GM19467 (cell line): ENCODE data around the gene OR4C13.
"Not testable (repeated sequence)": the region's sequence is repeated elsewhere in the genome, so short reads cannot be mapped to it uniquely, and the experiment has no call there.

Source experiments
- ATAC-seq: cut with Tn5 transposase; IDR thresholded peaks from one replicate; pipeline ENCODE4 v1.9.1; 2021; ENCODE audit warnings: mild to moderate bottlenecking, moderate library complexity; ENCODE audit not compliant: unreplicated experiment

OR4C13 gene

DNA sequence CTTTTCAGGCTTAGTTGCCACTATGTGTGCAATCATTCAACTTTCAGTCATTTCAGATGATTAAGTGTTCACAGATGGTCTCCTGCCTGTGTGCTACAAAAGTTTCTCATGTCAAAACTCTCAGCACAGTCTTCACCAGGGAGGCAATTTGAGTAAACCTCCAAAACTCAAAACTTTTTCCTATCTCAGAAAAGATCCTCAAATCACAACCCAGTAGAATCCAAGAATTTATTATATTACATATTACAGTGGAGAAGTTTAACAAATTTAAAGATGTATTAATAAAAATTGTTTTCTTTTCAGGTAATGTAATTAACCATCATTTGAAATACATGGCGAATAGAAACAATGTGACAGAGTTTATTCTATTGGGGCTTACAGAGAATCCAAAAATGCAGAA is at the start of gene OR4C13:
OR4C13 (plus strand) TSS at position 301 of the 400 bp plus-strand sequence; CDS start at position 333, 32 bp downstream.
- no peak for ATAC-seq

- ATAC-seq: not testable (repeated sequence)
These were observed 40.7 kb upstream of the OR4C13 start for GRCh38 chr11:49911516-49911915.

DNA sequence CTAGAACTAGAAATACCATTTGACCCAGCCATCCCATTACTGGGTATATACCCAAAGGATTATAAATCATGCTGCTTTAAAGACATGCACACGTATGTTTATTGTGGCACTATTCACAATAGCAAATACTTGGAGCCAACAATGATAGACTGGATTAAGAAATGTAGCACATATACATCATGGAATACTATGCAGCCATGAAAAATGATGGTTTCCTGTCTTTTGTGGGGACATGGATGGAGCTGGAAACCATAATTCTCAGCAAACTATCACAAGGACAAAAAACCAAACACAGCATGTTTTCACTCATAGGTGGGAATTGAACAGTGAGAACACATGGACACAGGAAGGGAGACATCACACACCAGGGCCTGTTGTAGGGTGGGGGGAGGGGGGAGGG is 3.5 kb upstream of the OR4C13 start:
- ATAC-seq: not testable (repeated sequence)

DNA sequence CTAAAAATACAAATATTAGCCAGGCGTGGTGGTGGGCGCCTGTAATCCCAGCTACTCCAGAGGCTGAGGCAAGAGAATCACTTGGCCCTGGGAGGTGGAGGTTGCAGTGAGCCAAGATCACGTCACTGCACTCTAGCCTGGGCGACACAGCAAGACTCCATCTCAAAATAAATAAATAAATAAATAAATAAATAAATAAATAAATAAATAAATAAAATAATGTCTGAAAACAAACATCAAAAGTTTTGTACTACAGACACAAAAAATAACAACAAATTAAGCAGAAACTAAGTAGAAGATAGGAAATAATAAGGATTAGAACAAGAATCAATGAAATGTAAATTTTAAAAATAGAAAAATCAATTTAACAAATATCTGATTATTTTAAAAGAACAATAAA is 21.2 kb downstream of the OR4C13 start:
- not testable (repeated sequence) for ATAC-seq

GRCh38 chr11:49982435-49982834 is 30.2 kb downstream of the OR4C13 start, which contains the start of gene OR4C12:
TSS of gene OR4C12 (minus strand) at chr11:49982535. CDS start at chr11:49982501, 34 bp downstream.
- not testable (repeated sequence) for ATAC-seq

- no peak for ATAC-seq
These were observed 43.4 kb downstream of the OR4C13 start for GRCh38 chr11:49995565-49995964.
